Measurements from ENCODE around the gene AKTIP. TPM values are rescaled to one million over a fixed set of nuclear protein-coding genes. Genes with fewer than 3 reads are reported as not detected.

AKTIP gene
- total RNA-seq, 1 donor = 25.0 TPM

DNA sequence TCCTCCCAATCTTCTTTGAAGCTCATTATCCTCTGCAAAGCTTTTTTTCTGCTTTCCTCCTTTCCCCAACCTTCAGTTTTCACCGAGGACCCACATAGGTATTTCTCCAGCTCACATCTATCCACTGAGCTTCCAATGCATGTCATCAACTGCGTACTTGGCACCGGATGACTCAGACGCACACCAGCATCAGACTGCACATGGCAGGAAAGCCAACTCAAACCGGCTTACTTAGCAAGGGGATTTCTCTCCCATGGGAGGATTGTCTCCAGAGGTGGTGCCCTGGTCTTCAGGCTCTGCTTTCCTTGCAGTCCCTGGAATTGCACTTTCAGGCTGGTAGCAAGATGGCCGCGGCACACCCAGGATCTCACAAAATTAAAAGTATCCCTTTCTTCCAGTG is 1.7 kb upstream of the AKTIP start:
- peaks cover 17% of the 10 kb centered on the region for H3K79me2 ChIP-seq (ENCODE audit: insufficient read depth, low read length)
- DNase-seq (ENCODE audit: insufficient read length, low spot score, missing footprints) = no peak
- no peaks in the 10 kb centered on the region for H3K27me3 ChIP-seq (ENCODE audit: insufficient read depth, low read length)
- no peaks in the 10 kb centered on the region for H3K9me3 ChIP-seq (ENCODE audit: low read depth, low read length)
- TF ChIP-seq, protein P1, sequence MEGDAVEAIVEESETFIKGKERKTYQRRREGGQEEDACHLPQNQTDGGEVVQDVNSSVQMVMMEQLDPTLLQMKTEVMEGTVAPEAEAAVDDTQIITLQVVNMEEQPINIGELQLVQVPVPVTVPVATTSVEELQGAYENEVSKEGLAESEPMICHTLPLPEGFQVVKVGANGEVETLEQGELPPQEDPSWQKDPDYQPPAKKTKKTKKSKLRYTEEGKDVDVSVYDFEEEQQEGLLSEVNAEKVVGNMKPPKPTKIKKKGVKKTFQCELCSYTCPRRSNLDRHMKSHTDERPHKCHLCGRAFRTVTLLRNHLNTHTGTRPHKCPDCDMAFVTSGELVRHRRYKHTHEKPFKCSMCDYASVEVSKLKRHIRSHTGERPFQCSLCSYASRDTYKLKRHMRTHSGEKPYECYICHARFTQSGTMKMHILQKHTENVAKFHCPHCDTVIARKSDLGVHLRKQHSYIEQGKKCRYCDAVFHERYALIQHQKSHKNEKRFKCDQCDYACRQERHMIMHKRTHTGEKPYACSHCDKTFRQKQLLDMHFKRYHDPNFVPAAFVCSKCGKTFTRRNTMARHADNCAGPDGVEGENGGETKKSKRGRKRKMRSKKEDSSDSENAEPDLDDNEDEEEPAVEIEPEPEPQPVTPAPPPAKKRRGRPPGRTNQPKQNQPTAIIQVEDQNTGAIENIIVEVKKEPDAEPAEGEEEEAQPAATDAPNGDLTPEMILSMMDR (IDR thresholded peaks at IDR 0.05; ENCODE audit: extremely low read depth, low read depth, low read length) = no peak
- no peaks in the 10 kb centered on the region for H3K36me3 ChIP-seq (ENCODE audit: insufficient read depth, low read length)
- H3K4me2 ChIP-seq (ENCODE audit: insufficient read depth, low read length) = peak overlapping the region; percentile 91
- peaks cover 28% of the 10 kb centered on the region for H3K4me1 ChIP-seq (ENCODE audit: insufficient read depth, low read length)
- peak overlapping the region; percentile 89 for H2AFZ ChIP-seq (ENCODE audit: low read length)
- peak overlapping the region; percentile 60 for H3K4me3 ChIP-seq (ENCODE audit: insufficient read depth, low read length)
- H4K20me1 ChIP-seq (ENCODE audit: insufficient read depth, low read length) = peaks cover 6% of the 10 kb centered on the region
- peak overlapping the region; percentile 98 for H3K27ac ChIP-seq (ENCODE audit: low read depth, low read length)

DNA sequence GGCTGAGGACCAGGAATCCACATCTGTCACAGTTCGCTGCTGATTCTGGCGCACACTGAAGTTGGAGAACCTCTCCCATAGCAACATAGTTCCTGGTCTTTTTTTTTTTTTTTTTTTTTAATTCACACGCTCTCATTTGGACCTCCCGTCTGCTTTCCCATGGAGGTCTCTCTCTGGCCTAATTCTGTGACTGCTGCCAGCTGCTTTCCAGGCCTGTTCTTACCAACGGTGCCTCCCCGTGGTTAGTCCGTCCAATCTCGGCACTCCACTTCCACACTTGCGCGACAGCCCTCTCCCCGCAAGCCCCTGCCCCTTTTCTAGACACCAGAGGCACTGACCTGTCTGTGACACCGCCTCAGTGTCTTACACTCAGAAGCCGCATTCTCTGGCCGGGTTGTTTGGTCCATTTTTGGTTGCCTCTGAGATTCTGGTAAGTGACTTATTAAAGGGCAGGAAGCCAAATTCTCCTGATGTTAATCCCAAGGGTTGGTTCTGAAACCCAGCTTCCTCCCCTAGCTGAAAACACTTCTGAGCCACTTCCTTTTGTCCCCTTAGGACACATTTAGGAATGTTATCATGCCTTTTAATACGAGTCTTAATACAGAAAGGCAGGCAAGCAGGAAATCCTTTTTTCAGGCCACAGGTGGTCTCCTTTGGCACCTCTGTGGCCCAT is 1.1 kb upstream of the AKTIP start:
- Histone ChIP-seq H3K27me3 (ENCODE audit: insufficient read depth, low read length) (no peaks in the 10 kb centered on the region), H3K9me3 (ENCODE audit: low read depth, low read length) (no peaks in the 10 kb centered on the region), H3K4me1 (ENCODE audit: insufficient read depth, low read length) (peaks cover 28% of the 10 kb centered on the region), H3K27ac (ENCODE audit: low read depth, low read length) (peak overlapping the region; percentile 98), H2AFZ (ENCODE audit: low read length) (peak overlapping the region; percentile 89), H3K36me3 (ENCODE audit: insufficient read depth, low read length) (peaks cover 1% of the 10 kb centered on the region), H4K20me1 (ENCODE audit: insufficient read depth, low read length) (peaks cover 6% of the 10 kb centered on the region), H3K4me3 (ENCODE audit: insufficient read depth, low read length) (peak overlapping the region; percentile 76), H3K79me2 (ENCODE audit: insufficient read depth, low read length) (peaks cover 17% of the 10 kb centered on the region), H3K4me2 (ENCODE audit: insufficient read depth, low read length) (peak overlapping the region; percentile 91)
- DNase-seq (ENCODE audit: insufficient read length, low spot score, missing footprints) = no peak
- TF ChIP-seq, protein P1 (IDR thresholded peaks at IDR 0.05; ENCODE audit: extremely low read depth, low read depth, low read length) = no peak

DNA sequence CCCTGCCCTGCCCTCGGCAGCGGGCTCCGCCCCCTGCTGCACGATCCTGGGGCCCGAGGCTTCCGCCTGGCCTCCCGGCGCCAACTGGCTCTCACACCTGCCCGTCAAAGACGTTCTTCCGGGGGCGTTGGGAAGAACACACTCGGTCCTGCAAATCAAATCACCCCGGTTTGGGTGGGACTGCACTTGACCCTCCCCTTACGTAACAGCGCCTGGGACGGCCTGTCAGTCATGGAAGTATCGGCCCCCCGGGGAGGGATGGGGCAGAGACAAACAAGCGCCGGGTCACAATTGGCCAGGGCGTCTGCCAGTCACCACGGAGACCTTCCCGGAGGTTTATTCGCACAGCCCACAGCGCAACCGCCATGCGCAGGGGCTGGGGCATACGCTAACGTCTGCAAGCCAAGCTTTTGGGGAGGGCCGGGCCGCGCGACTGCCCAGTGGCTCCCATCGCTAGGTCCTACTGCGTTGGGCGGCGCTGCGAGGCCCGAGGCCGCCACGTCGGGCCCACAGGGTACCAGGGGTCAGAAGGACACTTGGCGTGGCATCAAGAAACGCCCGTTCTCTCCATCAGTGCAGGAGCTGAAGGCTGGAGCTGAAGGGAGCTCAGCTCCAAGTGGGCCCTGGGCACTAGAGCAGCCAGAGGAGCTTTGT is 388 bp upstream of the AKTIP start:
- TF ChIP-seq, protein P1 (IDR thresholded peaks at IDR 0.05; ENCODE audit: extremely low read depth, low read depth, low read length) = no peak
- peak overlapping the region; percentile 84 for H3K4me3 ChIP-seq (ENCODE audit: insufficient read depth, low read length)
- no peaks in the 10 kb centered on the region for H3K27me3 ChIP-seq (ENCODE audit: insufficient read depth, low read length)
- H3K4me1 ChIP-seq (ENCODE audit: insufficient read depth, low read length) = peaks cover 28% of the 10 kb centered on the region
- peak overlapping the region; percentile 91 for H3K4me2 ChIP-seq (ENCODE audit: insufficient read depth, low read length)
- peaks cover 17% of the 10 kb centered on the region for H3K79me2 ChIP-seq (ENCODE audit: insufficient read depth, low read length)
- peaks cover 7% of the 10 kb centered on the region for H3K36me3 ChIP-seq (ENCODE audit: insufficient read depth, low read length)
- peak overlapping the region; percentile 98 for H3K27ac ChIP-seq (ENCODE audit: low read depth, low read length)
- H4K20me1 ChIP-seq (ENCODE audit: insufficient read depth, low read length) = peaks cover 6% of the 10 kb centered on the region
- DNase-seq (ENCODE audit: insufficient read length, low spot score, missing footprints) = peak; percentile 99
- no peaks in the 10 kb centered on the region for H3K9me3 ChIP-seq (ENCODE audit: low read depth, low read length)
- H2AFZ ChIP-seq (ENCODE audit: low read length) = peak overlapping the region; percentile 87

DNA sequence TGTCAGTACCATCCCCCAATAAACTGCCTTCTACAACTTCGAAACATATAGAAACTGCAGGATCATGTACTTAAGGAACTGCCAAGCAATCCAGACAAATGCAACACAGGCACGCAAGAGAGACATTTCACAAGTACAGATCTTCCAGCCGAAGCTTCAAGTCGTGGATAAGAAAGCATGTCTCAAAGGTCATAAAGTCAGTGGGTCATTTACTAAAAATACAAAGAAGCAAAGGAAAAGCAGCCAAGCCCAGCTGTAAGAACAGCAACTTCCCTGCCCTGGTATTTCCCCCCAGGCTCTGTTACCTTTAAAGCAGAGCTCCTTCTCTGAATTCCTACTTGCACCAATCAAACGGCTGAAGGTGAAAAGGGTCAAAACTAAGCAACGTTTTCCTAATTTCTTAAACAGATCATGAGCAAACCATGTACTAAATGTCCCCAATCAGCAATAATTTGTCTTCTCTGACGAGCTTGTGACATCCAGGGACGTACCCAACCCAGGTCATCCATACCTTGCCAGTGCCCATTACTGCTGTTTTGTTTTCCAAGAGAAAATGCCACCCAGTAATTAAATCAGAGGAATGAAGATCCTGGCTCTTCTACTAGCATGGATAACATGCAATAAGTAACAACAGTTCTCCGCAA is 1.7 kb downstream of the AKTIP start:
- TF ChIP-seq, protein P1 (IDR thresholded peaks at IDR 0.05; ENCODE audit: extremely low read depth, low read depth, low read length) = no peak
- Histone ChIP-seq H3K27me3 (ENCODE audit: insufficient read depth, low read length) (no peaks in the 10 kb centered on the region), H3K4me1 (ENCODE audit: insufficient read depth, low read length) (peaks cover 26% of the 10 kb centered on the region), H3K27ac (ENCODE audit: low read depth, low read length) (no peak overlapping the region), H3K79me2 (ENCODE audit: insufficient read depth, low read length) (peaks cover 17% of the 10 kb centered on the region), H3K9me3 (ENCODE audit: low read depth, low read length) (no peaks in the 10 kb centered on the region), H3K36me3 (ENCODE audit: insufficient read depth, low read length) (peaks cover 23% of the 10 kb centered on the region), H2AFZ (ENCODE audit: low read length) (no peak overlapping the region), H4K20me1 (ENCODE audit: insufficient read depth, low read length) (peaks cover 6% of the 10 kb centered on the region), H3K4me2 (ENCODE audit: insufficient read depth, low read length) (peak overlapping the region; percentile 91), H3K4me3 (ENCODE audit: insufficient read depth, low read length) (peak overlapping the region; percentile 84)
- DNase-seq (ENCODE audit: insufficient read length, low spot score, missing footprints) = no peak

Measured in osteoblast (primary cell).